Measurements from ENCODE around the gene DROSHA.

DNA sequence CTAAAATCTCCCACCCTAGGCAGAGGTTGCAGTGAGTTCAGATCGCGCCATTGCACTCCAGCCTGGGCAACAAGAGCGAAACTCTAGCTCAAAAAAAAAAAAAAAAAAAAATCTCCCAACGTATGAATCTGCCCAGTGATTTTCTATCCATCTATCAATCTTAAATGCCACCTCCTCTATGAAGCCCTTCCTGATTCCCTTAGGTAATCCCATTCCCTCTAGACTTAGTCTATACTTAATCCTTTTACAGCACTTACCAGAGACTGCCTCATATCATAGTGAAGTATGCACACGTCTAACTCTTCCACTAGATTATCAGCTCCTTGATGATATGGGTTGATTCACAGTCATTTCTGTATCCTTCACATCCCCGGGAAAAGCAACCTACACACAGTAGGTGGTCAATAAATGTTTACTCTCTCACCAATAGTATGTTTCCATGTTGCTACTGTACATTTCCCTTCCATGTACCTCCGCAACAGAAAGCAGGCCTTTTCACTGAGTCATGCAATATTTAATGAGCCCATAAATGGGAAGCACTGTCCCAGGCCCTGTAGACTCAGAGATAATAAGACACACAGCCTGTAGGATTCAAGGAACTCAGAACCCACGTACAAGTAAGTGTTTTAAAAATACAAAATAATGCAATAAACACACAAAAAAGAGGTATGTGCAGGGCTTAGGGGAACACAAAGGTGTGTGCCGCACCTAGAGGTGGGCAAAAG lies 1.2 kb downstream of the DROSHA start:
- TF ChIP-seq POLR2A (IDR thresholded peaks at IDR 0.05; ENCODE audit: low read depth, low read length), result no peak
- no peak for TF ChIP-seq POLR2AphosphoS5 (IDR thresholded peaks at IDR 0.05; ENCODE audit: low read depth, low read length)
- TF ChIP-seq TAF1 (IDR thresholded peaks at IDR 0.05; ENCODE audit: low read depth, low read length), result no peak
- TF ChIP-seq PAX5 (IDR thresholded peaks at IDR 0.05; ENCODE audit: insufficient read depth, low read length, severe bottlenecking), result no peak

All from GM12891 (cell line).